ENCODE results near the gene HELB. TPM values are rescaled to one million over a fixed set of nuclear protein-coding genes. Genes with fewer than 3 reads are reported as not detected.

Gene HELB
- total RNA-seq, 1 experiment from 2014 or later, result 2.3 TPM

DNA sequence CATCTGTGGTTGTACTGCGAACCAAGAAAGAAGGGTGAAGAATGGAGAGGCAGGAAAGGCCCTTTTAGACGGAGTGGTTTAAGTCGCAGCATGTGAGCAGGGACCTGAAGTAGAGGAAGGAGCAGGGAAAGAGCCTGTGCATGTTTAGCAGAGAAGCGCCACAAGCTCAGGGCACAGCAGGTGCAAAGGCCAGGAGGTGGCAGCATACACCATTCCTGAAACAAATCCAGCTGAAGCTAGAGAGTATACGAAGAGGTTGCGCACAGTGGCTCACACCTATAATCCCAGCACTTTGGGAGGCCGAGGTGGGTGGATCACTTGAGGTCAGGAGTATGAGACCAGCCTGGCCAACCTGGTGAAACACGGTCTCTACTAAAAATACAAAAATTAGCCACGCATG lies 49.9 kb downstream of the HELB start:
- Histone ChIP-seq H3K9me3 (replicated peaks) (no peaks in the 10 kb centered on the region), H3K27me3 (replicated peaks) (no peaks in the 10 kb centered on the region), H3K4me1 (replicated peaks) (no peaks in the 10 kb centered on the region), H3K4me3 (no peak overlapping the region), H3K27ac (no peak overlapping the region), H3K36me3 (no peaks in the 10 kb centered on the region)
- DNase-seq (ENCODE audit: low read depth in 1 of 2, low spot score in 2 of 2), result no peak

DNA sequence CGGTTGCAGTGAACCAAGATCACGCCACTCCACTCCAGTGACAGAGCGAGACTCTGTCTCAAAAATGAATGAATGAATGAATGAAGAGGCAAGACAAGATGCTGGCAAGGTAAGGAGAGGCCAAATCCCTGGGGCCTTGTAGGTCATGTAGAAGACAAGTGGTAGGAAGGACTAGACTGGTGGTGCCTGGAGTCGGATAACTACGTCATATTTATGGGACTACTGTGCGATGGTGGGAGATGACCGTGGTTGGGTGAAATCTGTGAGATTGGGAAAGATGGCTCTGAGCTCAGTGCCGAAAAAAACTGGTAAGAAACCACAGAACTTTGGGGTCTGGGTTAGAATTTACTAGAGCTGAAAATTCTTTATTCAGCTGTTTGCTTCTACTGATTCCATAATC lies 50.6 kb downstream of the HELB start:
- Histone ChIP-seq H3K4me3 (no peak overlapping the region), H3K27me3 (replicated peaks) (no peaks in the 10 kb centered on the region), H3K9me3 (replicated peaks) (no peaks in the 10 kb centered on the region), H3K4me1 (replicated peaks) (no peaks in the 10 kb centered on the region), H3K36me3 (no peaks in the 10 kb centered on the region), H3K27ac (no peak overlapping the region)
- DNase-seq (ENCODE audit: low read depth in 1 of 2, low spot score in 2 of 2), result no peak

DNA sequence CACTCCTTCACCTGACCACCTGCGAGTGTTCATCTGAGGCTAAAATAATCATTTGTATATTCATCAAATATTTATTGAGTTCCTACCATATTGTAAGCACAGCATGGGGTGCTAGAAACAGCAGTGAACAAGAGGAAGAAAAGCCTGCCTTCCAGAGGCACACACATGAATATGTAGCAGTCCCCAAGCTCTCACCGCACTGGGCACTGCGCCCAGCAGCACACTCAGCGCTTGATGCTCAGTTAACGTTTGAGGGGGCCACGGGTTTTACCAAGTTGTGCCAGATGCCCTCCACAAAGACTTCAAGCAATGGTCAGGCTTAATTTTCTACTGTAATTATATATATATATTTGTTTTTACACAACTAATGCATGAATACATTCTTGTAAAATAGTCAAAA lies 52.0 kb downstream of the HELB start:
- Histone ChIP-seq H3K27ac (no peak overlapping the region), H3K36me3 (no peaks in the 10 kb centered on the region), H3K4me1 (replicated peaks) (no peaks in the 10 kb centered on the region), H3K9me3 (replicated peaks) (no peaks in the 10 kb centered on the region), H3K4me3 (no peak overlapping the region), H3K27me3 (replicated peaks) (no peaks in the 10 kb centered on the region)
- no peak for DNase-seq (ENCODE audit: low read depth in 1 of 2, low spot score in 2 of 2)

DNA sequence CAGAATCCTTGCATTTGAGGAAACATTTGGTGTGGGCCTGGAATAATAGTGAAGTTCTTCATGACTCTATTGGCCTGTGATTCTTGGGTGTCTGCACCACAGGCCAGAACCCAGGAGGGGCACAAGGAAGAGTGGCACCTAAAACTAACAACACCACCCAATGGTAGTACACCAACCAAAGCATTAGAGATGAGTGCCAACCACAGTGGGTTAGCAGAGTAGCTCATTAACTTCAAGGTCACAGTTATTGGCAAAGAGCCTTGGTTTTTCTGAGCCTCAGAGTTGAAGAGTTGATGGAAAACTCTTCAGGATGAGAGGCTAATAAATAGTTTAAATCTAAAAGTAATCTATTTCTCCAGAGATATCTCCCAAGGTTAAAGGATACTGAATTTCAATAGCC lies 57.0 kb downstream of the HELB start:
- H3K9me3 ChIP-seq (replicated peaks), result no peaks in the 10 kb centered on the region
- no peaks in the 10 kb centered on the region for H3K4me1 ChIP-seq (replicated peaks)
- no peak overlapping the region for H3K4me3 ChIP-seq
- no peak overlapping the region for H3K27ac ChIP-seq
- H3K36me3 ChIP-seq, result no peaks in the 10 kb centered on the region
- no peak for DNase-seq (ENCODE audit: low read depth in 1 of 2, low spot score in 2 of 2)
- H3K27me3 ChIP-seq (replicated peaks), result no peaks in the 10 kb centered on the region

DNA sequence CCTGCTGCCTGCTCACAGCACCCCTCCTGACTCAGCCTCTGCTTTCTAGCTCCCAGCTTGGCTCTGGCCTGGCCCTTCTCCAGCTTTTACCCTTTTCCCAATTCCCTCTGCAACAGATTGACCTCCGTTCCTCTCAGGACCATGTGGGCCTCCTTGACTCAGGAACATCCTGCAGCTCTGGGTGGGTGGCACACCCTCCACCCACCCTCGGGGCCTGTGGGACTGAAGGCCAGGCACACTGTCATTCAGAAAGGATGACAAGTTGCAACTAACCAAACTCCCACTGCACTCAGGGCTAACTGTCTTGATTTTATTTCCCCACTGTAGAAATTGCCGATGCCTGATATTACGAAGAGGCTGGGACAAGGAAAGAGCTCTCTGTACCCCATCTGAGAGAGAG lies 59.4 kb downstream of the HELB start:
- H3K27ac ChIP-seq, result no peak overlapping the region
- H3K4me3 ChIP-seq, result no peak overlapping the region
- DNase-seq (ENCODE audit: low read depth in 1 of 2, low spot score in 2 of 2), result no peak
- no peaks in the 10 kb centered on the region for H3K9me3 ChIP-seq (replicated peaks)
- H3K27me3 ChIP-seq (replicated peaks), result no peaks in the 10 kb centered on the region
- no peaks in the 10 kb centered on the region for H3K36me3 ChIP-seq
- no peaks in the 10 kb centered on the region for H3K4me1 ChIP-seq (replicated peaks)

DNA sequence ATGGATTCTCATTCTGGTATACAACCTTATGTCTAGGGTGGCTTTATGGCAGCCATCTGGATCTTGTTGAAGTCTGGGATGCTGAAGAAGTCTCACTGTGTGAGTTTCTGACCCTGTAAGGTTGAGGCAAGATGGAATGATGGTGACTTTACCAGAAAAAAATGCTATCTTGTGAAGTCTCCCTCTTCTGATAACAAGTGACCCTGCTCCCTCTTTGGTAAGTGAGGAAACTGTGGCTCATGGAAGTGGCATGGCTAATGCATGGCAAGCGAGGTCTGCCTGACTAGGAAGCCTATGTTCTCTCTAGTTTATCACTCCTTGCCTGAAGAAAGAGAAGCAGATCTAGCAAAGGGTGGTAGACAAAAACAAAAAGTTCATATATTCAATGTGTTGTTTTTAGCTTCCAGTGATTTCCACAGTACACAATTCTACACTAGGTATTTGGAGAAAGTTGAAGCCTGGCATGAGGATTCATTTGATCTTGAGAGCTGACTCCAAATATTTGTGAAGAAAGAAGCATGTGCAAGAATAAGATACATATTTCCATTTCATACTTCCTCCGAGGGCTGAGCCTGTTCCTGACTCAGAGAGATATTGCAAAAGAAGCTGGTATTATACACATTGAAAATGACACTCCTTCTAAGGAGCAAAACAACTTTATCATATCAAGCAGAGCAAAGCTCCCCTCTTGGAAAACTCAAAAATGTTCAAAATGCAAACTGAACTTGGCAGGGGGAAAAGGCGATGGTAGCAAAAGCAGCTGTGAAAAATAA lies 63.6 kb downstream of the HELB start:
- Histone ChIP-seq H3K36me3 (no peaks in the 10 kb centered on the region), H3K27me3 (replicated peaks) (no peaks in the 10 kb centered on the region), H3K27ac (no peak overlapping the region), H3K9me3 (replicated peaks) (no peaks in the 10 kb centered on the region), H3K4me3 (no peak overlapping the region), H3K4me1 (replicated peaks) (no peaks in the 10 kb centered on the region)
- DNase-seq (ENCODE audit: low read depth in 1 of 2, low spot score in 2 of 2), result no peak

DNA sequence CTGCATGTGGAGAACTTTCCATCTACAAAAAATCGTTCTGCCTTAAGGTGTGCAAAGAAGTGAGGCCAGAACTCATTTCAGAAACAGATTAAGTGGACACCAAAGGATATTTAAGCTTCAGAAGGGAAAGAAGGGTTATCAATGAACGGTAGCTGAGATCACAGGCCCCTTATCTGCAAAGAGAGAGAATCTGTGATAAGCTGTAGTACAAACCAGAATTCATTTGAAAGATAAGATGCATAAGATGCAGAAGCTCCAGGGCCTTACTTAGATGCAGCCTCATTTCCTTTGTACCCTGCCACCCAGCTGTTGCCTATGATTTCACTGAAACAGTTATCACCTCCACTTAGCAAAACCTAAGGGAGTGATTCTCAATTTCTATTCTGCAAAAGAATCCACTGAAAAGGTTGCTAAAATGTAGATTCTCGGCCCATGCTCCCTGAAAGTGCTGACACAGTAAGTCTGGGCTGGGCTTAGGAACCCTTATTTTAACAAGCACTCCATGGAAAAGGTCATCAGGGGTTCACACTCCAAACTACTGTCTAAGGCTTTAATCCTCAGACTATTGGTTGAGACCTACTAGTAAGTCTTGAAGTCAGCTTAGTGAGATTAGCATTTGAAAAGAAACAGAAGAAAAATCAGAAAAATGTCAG lies 64.8 kb downstream of the HELB start:
- Histone ChIP-seq H3K27ac (no peak overlapping the region), H3K4me1 (replicated peaks) (no peaks in the 10 kb centered on the region), H3K4me3 (no peak overlapping the region), H3K36me3 (no peaks in the 10 kb centered on the region), H3K27me3 (replicated peaks) (no peaks in the 10 kb centered on the region), H3K9me3 (replicated peaks) (no peaks in the 10 kb centered on the region)
- DNase-seq (ENCODE audit: low read depth in 1 of 2, low spot score in 2 of 2), result no peak

DNA sequence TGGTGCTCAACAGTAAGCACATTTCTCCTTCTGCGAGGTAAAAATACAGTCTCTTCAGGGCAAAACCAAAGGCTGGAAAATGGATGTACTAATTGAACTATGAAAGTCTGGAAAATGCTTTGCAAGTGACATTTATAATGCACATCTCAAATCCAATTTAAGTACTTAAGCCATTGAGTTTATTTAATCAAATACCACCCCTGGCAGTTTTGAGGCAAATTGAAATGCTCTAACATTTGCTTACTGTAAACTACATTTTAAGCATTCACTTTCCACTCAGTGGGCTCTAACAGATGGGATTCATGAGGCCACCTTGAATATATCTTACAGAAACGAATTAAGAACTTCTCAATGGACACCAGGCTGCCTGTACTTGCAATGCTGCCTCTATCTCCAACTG lies 69.7 kb downstream of the HELB start:
- no peak overlapping the region for H3K27ac ChIP-seq
- H3K4me1 ChIP-seq (replicated peaks), result no peaks in the 10 kb centered on the region
- no peak overlapping the region for H3K4me3 ChIP-seq
- H3K36me3 ChIP-seq, result no peaks in the 10 kb centered on the region
- H3K27me3 ChIP-seq (replicated peaks), result no peaks in the 10 kb centered on the region; the same call in 1 of the 2 replicates
- no peak for DNase-seq (ENCODE audit: low read depth in 1 of 2, low spot score in 2 of 2)
- H3K9me3 ChIP-seq (replicated peaks), result no peaks in the 10 kb centered on the region

DNA sequence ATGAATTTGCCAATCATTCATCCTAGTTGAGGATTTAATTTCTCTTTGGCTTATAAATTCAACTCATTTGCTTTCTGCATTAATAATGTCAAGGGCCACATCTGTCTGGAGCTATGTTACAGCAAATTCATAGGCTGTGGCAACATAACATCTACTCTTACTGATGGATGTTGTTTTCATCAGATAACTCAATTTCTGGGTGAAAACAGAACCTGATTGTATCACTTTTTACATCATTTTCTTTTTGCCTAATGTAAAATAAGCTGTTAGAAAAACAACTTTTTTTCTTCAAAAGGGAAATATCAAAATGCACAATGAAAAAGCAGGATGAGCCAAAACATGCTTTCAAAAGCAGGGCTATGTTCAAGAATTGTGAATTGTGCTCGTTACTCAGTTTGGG lies 73.3 kb downstream of the HELB start:
- no peaks in the 10 kb centered on the region; the same call in 1 of the 2 replicates for H3K27me3 ChIP-seq (replicated peaks)
- H3K27ac ChIP-seq, result no peak overlapping the region
- H3K36me3 ChIP-seq, result no peaks in the 10 kb centered on the region
- no peak for DNase-seq (ENCODE audit: low read depth in 1 of 2, low spot score in 2 of 2)
- H3K4me1 ChIP-seq (replicated peaks), result no peaks in the 10 kb centered on the region
- no peaks in the 10 kb centered on the region for H3K9me3 ChIP-seq (replicated peaks)
- no peak overlapping the region for H3K4me3 ChIP-seq

DNA sequence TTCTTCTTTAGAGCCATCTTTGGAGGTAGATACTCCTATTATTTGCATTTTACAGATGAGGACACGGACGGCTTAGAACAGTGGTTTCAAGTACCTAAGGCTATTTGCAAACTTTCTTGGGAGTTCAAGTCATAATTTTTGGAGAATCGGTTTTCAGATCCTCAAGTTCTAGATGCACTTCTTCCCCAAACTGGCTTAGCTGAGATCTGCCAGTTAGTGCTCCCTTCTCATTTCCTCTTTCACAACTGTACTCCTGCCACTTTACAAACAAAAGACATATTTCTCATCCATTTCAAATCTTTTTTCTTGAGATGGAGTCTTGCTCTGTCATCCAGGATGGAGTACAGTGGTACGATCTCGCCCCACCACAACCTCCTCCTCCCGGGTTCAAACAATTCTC lies 77.3 kb downstream of the HELB start:
- no peak for DNase-seq (ENCODE audit: low read depth in 1 of 2, low spot score in 2 of 2)
- Histone ChIP-seq H3K4me3 (no peak overlapping the region), H3K4me1 (replicated peaks) (no peaks in the 10 kb centered on the region), H3K27me3 (replicated peaks) (0 out of 2 replicates have a peak, but pooled peaks cover 4% of the 10 kb centered on the region), H3K36me3 (no peaks in the 10 kb centered on the region), H3K27ac (no peak overlapping the region), H3K9me3 (replicated peaks) (no peaks in the 10 kb centered on the region)

DNA sequence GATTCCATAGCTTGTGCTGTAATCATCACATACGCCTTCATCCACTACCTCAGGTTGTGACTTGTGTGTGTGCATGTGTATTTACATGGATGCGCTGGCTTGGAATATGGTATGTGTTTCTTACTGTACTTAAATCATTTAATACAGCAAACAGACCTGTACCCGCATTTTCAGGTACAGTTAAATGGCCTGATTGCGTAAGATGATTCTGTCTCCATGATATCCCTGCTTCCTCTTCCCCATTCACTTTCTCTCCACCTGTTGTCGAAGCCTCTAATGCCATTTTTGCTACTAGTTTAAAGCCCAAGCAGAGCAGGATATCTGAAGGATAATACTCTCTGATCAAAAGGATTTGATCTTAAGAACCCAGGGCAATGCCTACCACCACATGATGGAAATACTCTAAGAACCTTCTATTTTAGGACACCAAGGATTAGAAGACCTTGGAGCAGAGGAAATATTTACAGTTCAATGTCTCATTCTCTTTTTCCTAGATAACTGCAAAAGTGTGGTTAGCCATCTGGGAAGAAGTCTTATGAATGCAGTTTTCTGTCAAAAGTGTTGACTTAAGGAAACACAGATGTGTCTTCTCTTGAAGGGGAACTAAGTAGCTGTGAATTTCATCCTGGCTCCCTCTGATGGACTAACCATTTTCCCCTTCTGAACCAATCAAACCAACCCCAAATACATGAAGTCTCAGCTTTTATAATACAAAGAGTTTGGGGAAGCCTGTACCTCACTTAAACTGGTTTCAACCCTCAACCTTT lies 78.7 kb downstream of the HELB start:
- no peak overlapping the region for H3K4me3 ChIP-seq
- no peak for DNase-seq (ENCODE audit: low read depth in 1 of 2, low spot score in 2 of 2)
- no peaks in the 10 kb centered on the region for H3K36me3 ChIP-seq
- H3K9me3 ChIP-seq (replicated peaks), result no peaks in the 10 kb centered on the region
- no peaks in the 10 kb centered on the region for H3K4me1 ChIP-seq (replicated peaks)
- 0 out of 2 replicates have a peak, but pooled peaks cover 4% of the 10 kb centered on the region for H3K27me3 ChIP-seq (replicated peaks)
- H3K27ac ChIP-seq, result no peak overlapping the region

DNA sequence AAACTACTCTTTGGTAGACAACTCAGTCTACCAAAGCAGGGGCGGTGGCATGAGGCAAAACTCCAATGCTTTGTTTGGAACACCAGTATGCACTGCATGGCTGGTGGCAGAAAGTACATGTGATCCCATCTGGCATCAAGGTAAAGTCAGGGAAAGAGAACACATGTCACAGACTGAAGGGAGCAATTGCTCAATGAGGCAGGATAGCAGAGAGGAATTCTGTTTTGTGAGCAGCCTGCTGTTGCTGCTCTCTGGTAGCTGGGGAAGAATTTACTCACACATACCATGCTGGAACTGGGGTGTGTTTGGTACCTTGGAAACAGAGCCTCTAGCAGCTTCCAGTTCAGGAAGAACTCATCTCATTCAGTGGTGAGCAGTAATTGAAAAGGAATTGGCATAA lies 84.8 kb downstream of the HELB start:
- Histone ChIP-seq H3K27me3 (replicated peaks) (0 out of 2 replicates have a peak, but pooled peaks cover 4% of the 10 kb centered on the region), H3K4me3 (no peak overlapping the region), H3K36me3 (no peaks in the 10 kb centered on the region), H3K9me3 (replicated peaks) (no peaks in the 10 kb centered on the region), H3K27ac (no peak overlapping the region), H3K4me1 (replicated peaks) (no peaks in the 10 kb centered on the region)
- no peak for DNase-seq (ENCODE audit: low read depth in 1 of 2, low spot score in 2 of 2)
